GM12878 (cell line): ENCODE data around the gene REEP5. TPM values are rescaled to one million over a fixed set of nuclear protein-coding genes. Genes with fewer than 3 reads are reported as not detected.

ENCODE experiments used
- ATAC-seq: fragments of 200-7000 bp; cut with Tn5 transposase; 3 replicates; pipeline ENCODE4 v1.9.1; 2020; ENCODE audit warnings: mild to moderate bottlenecking, moderate library complexity
- BruUV-seq: library from RNA; stranded (reverse); fragments of 400-500 nt; replicated peaks from 2 replicates; lab custom pipeline; 2021; lab: Mats Ljungman, UMichigan
- CTCF ChIA-PET: fragments of 300-600 bp; sonication (Branson Sonifier 250); formaldehyde crosslinking; extraction: SDS; loops from one replicate; lab custom pipeline; 2021; ENCODE audit warnings: inconsistent platforms; lab: Yijun Ruan, JAX
- POLR2A ChIA-PET: fragments of 350-600 bp; formaldehyde crosslinking; extraction: SDS; loops from one replicate; lab custom pipeline; 2021; ENCODE audit warnings: inconsistent platforms; lab: Charles Lee
- RAD21 ChIA-PET: fragments of 300-600 bp; sonication (Branson Sonifier 250); formaldehyde crosslinking; loops from one replicate; lab custom pipeline; 2023; ENCODE audit warnings: antibody characterized with exemption; ENCODE audit not compliant: unreplicated experiment; lab: Charles Lee
- SMC1A ChIA-PET: fragments of 300-600 bp; sonication (Branson Sonifier 250); formaldehyde crosslinking; loops from one replicate; lab custom pipeline; 2023; ENCODE audit not compliant: unreplicated experiment, uncharacterized antibody; lab: Charles Lee
- DNase-seq: peaks from one replicate; pipeline ENCODE4 v3.0.0-alpha.2; 2011; ENCODE audit warnings: low read depth, low spot score
- FAIRE-seq: peaks from 3 replicates; lab custom pipeline; 2011; peaks lifted over from hg19 to GRCh38; lab: Jason Lieb, UNC
- H2AFZ ChIP-seq: 2 replicates; pipeline ENCODE4 v1.6.0; 2011; ENCODE audit warnings: low read depth, low read length, control low read depth; ENCODE audit not compliant: control insufficient read depth
- H3K27ac ChIP-seq: 2 replicates; pipeline ENCODE4 v1.5.1; 2011; ENCODE audit warnings: control low read depth; ENCODE audit not compliant: control insufficient read depth, insufficient read depth
- H3K27me3 ChIP-seq, 2 experiments: replicated peaks in 1 of 2; 2 replicates each; pipeline versions ENCODE4 v1.6.0 to v1.6.1; 2011; ENCODE audit warnings: low read length in 1 of 2; ENCODE audit not compliant: control insufficient read depth in 2 of 2, insufficient read depth in 2 of 2
- H3K36me3 ChIP-seq, 2 experiments: 2 replicates each; pipeline ENCODE4 v1.5.1; 2011; ENCODE audit warnings: low read length in 1 of 2; ENCODE audit not compliant: control insufficient read depth in 2 of 2, insufficient read depth in 2 of 2
- H3K4me1 ChIP-seq: 2 replicates; pipeline ENCODE4 v1.6.1; 2011; ENCODE audit warnings: mild to moderate bottlenecking, low read length, moderate library complexity, mixed read lengths; ENCODE audit not compliant: control insufficient read depth, insufficient read depth
- H3K4me2 ChIP-seq: 2 replicates; pipeline ENCODE4 v1.6.0; 2011; ENCODE audit warnings: control low read depth; ENCODE audit not compliant: control insufficient read depth, insufficient read depth
- H3K4me3 ChIP-seq: fragments of 200-600 bp; sonication (generic); 2 replicates; pipeline ENCODE4 v1.5.1; 2016
- H3K79me2 ChIP-seq: 2 replicates; pipeline ENCODE4 v1.6.0; 2011; ENCODE audit warnings: low read length; ENCODE audit not compliant: control insufficient read depth, insufficient read depth
- H3K9ac ChIP-seq: 2 replicates; pipeline ENCODE4 v1.8.0; 2011; ENCODE audit warnings: low read length, control low read depth, mixed read lengths; ENCODE audit not compliant: control insufficient read depth, insufficient read depth
- H3K9me3 ChIP-seq: replicated peaks from 3 replicates; pipeline ENCODE4 v1.5.1; 2011; ENCODE audit warnings: mild to moderate bottlenecking, low read length; ENCODE audit not compliant: control insufficient read depth, insufficient read depth
- H4K20me1 ChIP-seq: 2 replicates; pipeline ENCODE4 v1.6.0; 2011; ENCODE audit not compliant: control insufficient read depth, insufficient read depth
- FOXK2 ChIP-seq: fragments of 450-650 bp; IDR thresholded peaks from 2 replicates; pipeline ENCODE4 v1.6.1; 2017; ENCODE audit warnings: mild to moderate bottlenecking, moderate library complexity
- JUND ChIP-seq: IDR thresholded peaks from 2 replicates; pipeline ENCODE4 v1.6.1; 2012; ENCODE audit warnings: low read depth, mild to moderate bottlenecking, low read length, improper control_type of control experiment, moderate library complexity
- MYC ChIP-seq: IDR thresholded peaks from 2 replicates; pipeline ENCODE4 v1.6.1; 2011; ENCODE audit warnings: mild to moderate bottlenecking, low read length, moderate library complexity, inconsistent platforms; ENCODE audit not compliant: insufficient read depth, insufficient replicate concordance, insufficient read length, severe bottlenecking
- NBN ChIP-seq: fragments of 450-650 bp; IDR thresholded peaks from 2 replicates; pipeline ENCODE4 v1.6.1; 2016
- NFIC ChIP-seq: IDR thresholded peaks from 2 replicates; pipeline ENCODE4 v1.6.1; 2012; ENCODE audit warnings: low read depth, mild to moderate bottlenecking, inconsistent platforms, low read length, moderate library complexity
- RAD21 ChIP-seq: IDR thresholded peaks from 2 replicates; pipeline ENCODE4 v1.6.1; 2011; ENCODE audit warnings: mild to moderate bottlenecking, low read depth, low read length, moderate library complexity; ENCODE audit not compliant: insufficient read depth
- RB1 ChIP-seq: fragments of 450-650 bp; formaldehyde crosslinking; IDR thresholded peaks from 2 replicates; pipeline ENCODE4 v1.6.1; 2017; ENCODE audit warnings: mild to moderate bottlenecking, borderline replicate concordance
- SMARCA5 ChIP-seq: fragments of 450-650 bp; IDR thresholded peaks from 2 replicates; pipeline ENCODE4 v1.6.1; 2017; ENCODE audit warnings: mild to moderate bottlenecking
- SPI1 ChIP-seq: IDR thresholded peaks from 2 replicates; pipeline ENCODE4 v1.6.1; 2011; ENCODE audit warnings: low read depth, mild to moderate bottlenecking, low read length, moderate library complexity, borderline replicate concordance; ENCODE audit not compliant: insufficient read depth
- TARDBP ChIP-seq: IDR thresholded peaks from 2 replicates; pipeline ENCODE4 v1.6.1; 2016; ENCODE audit warnings: borderline replicate concordance
- WRNIP1 ChIP-seq: IDR thresholded peaks from 2 replicates; pipeline ENCODE4 v1.6.1; 2011; ENCODE audit warnings: low read depth, low read length, improper control_type of control experiment, borderline replicate concordance
- ZZZ3 ChIP-seq: IDR thresholded peaks from 2 replicates; pipeline ENCODE4 v1.6.1; 2011; ENCODE audit warnings: low read depth; ENCODE audit not compliant: control insufficient read depth, insufficient read length
- WGBS: methylation state at CpG from one replicate; pipeline ENCODE4 v1.1.6; 2016; ENCODE audit warnings: low lambda C conversion rate; ENCODE audit not compliant: insufficient replicate concordance, insufficient coverage; ENCODE audit errors: missing lambda C conversion rate; 5-methylcytosine and 5-hydroxymethylcytosine counted together
- in situ Hi-C: fragments of 300-500 bp; cut with MboI; formaldehyde crosslinking; loops from 9 replicates; pipeline ENCODE4 v1.14.3; 2018; ENCODE audit warnings: mixed read lengths
- intact Hi-C: fragments of 100-400 bp; cut with micrococcal nuclease; formaldehyde crosslinking; loops from one replicate; pipeline ENCODE4 v1.14.2; 2022; ENCODE audit not compliant: unreplicated experiment
- polyA plus RNA-seq, 11 experiments: library from polyadenylated mRNA; depleted of rRNA in 4 of 11; unstranded in 6 of 11; stranded (reverse) in 5 of 11; fragments of >200 nt; fragmentation: Nextera tagmentation in 4 of 11; fragmentation: Illumina TruSeq in 1 of 11; extraction: Ambion mirVana in 4 of 11; extraction: Trizol in 1 of 11; gene quantifications; 1 replicate in 1 of 11; 2 replicates in 10 of 11; pipeline versions ENCODE4 v1.2.1 to v1.2.3, GENCODE V29; 2011 to 2016; ENCODE audit warnings: inconsistent platforms in 2 of 11, missing spikeins in 2 of 11, low read depth in 1 of 11
- total RNA-seq, 4 experiments: library from RNA; depleted of rRNA in 3 of 4; stranded (reverse); fragments of >200 nt in 3 of 4; fragmentation: Illumina TruSeq in 1 of 4; extraction: Trizol in 1 of 4; gene quantifications; 2 replicates each; pipeline versions ENCODE4 v1.2.1 to v1.2.3, GENCODE V29; 2013 to 2021
- TF ChIP-seq, protein P1 (sequence below): IDR thresholded peaks from 2 replicates; pipeline ENCODE4 v1.6.1; 2011; ENCODE audit warnings: low read depth, low read length, improper control_type of control experiment, borderline replicate concordance
- TF ChIP-seq, protein P2 (sequence below): fragments of 450-650 bp; IDR thresholded peaks from 2 replicates; pipeline ENCODE4 v1.6.1; 2014; ENCODE audit warnings: mild to moderate bottlenecking
- TF ChIP-seq, protein P3 (sequence below): IDR thresholded peaks from 2 replicates; pipeline ENCODE4 v1.6.1; 2012; ENCODE audit warnings: improper control_type of control experiment, low read depth, low read length; ENCODE audit not compliant: insufficient replicate concordance

Gene REEP5
- total and polyA plus RNA-seq, 10 of the 15 experiments (the other 5 are each of a cell fraction or from before 2014, with no cell fraction given): 30.5 to 211 (median 113) TPM

DNA sequence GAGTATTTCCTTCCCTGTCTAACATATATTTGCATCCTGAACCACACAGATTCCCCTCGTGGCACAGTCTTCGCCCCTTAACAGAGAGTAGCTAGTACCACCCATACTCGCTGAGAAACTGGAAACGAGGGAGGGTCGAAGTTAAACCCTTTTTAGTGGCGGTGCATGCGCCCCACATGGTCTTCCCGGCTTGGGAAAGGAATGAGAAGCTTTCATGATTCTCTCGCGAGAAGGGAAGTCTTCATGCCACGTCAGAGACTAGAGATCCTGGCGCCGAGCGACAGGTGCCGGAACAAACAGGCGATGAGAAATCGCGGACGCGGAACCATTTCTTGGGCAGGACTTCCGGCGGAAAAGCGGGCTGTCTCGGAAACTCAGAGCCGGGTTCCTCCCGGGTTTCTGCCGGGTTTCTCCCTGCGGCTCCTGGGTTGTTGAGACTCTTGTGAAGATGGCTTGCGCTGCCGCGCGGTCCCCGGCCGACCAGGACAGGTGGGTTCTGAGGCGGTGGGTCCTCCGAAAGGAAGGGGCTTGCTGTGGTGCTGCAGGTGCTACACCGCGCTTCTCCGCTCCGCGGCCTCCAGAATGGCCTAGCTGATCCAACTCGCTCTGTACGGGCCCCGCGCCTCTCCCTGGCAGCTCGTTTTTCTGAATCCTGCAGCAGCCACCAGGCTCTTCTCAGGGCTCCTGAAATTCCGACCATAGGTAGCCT lies 60.9 kb downstream of the REEP5 start, which contains the start of gene SRP19:
Gene SRP19 (plus strand): TSS at position 359 of the 709 bp plus-strand sequence. CDS start 90 bp downstream, at position 449.
- Histone ChIP-seq H3K9ac (peak within 1 kb of the TSS; percentile 97), H3K4me2 (peak within 1 kb of the TSS; percentile 93), H4K20me1 (no peaks in the 10 kb centered on the region), H3K36me3 (peaks cover 0 to 11% of the 10 kb centered on the region in 2 experiments; a peak in 1 of 4 replicates), H3K27me3 (no peaks in the 10 kb centered on the region), H3K4me3 (peak within 1 kb of the TSS; percentile 94), H3K27ac (peak within 1 kb of the TSS; percentile 90), H2AFZ (peak within 1 kb of the TSS; percentile 98), H3K4me1 (peaks cover 8% of the 10 kb centered on the region), H3K79me2 (peaks cover 38% of the 10 kb centered on the region), H3K9me3 (no peaks in the 10 kb centered on the region)
- under 1% methylated on average over 47 of the region's 47 CpGs for WGBS
- ATAC-seq: peak; percentile 96
- peak; percentile 82 for DNase-seq
- no TSS peak for BruUV-seq
- FAIRE-seq: peak; percentile 90
- RAD21 ChIA-PET: interaction anchor here (0.7 to 1.7 kb wide), 9 partner anchors 13 to 169 kb away, joined by 3 to 7 read pairs (median 3); partner anchors contain the start of gene DCP2
- intact Hi-C loops: loop anchor here (2.0 to 5.0 kb wide), 2 partner anchors 61 to 108 kb away; partner anchors contain the start of gene REEP5
- POLR2A ChIA-PET: interaction anchor here (0.5 to 1.6 kb wide), 9 partner anchors 13 to 458 kb away, joined by 3 to 15 read pairs (median 4); no protein-coding TSS in a partner anchor
- CTCF ChIA-PET: interaction anchor here (0.9 to 3.9 kb wide), 7 partner anchors 13 to 310 kb away, joined by 3 to 28 read pairs (median 4); partner anchors contain the start of gene DCP2
- SMC1A ChIA-PET: interaction anchor here (0.6 to 1.9 kb wide), 14 partner anchors 9 to 109 kb away, joined by 3 to 12 read pairs (median 3); partner anchors contain the start of gene REEP5
- in situ Hi-C loops: loop anchor here (5.0 kb wide), 1 partner anchor 106 kb away; no protein-coding TSS in a partner anchor
- TF ChIP-seq, protein P1, sequence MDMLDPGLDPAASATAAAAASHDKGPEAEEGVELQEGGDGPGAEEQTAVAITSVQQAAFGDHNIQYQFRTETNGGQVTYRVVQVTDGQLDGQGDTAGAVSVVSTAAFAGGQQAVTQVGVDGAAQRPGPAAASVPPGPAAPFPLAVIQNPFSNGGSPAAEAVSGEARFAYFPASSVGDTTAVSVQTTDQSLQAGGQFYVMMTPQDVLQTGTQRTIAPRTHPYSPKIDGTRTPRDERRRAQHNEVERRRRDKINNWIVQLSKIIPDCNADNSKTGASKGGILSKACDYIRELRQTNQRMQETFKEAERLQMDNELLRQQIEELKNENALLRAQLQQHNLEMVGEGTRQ: no peak; the same call in 1 of the 2 replicates
- TF ChIP-seq NFIC (peak; percentile 49; the same call in 1 of the 2 replicates), MYC (peak; percentile 73), JUND (no peak), WRNIP1 (no peak), FOXK2 (peak; percentile 27; the same call in 1 of the 2 replicates), NBN (peak; percentile 58), TARDBP (no peak), SPI1 (peak; percentile 7; the same call in 1 of the 2 replicates), SMARCA5 (no peak), RB1 (0 out of 2 replicates have a peak, but pooled peaks have one; percentile 25), ZZZ3 (no peak), RAD21 (no peak)
- TF ChIP-seq, protein P2, sequence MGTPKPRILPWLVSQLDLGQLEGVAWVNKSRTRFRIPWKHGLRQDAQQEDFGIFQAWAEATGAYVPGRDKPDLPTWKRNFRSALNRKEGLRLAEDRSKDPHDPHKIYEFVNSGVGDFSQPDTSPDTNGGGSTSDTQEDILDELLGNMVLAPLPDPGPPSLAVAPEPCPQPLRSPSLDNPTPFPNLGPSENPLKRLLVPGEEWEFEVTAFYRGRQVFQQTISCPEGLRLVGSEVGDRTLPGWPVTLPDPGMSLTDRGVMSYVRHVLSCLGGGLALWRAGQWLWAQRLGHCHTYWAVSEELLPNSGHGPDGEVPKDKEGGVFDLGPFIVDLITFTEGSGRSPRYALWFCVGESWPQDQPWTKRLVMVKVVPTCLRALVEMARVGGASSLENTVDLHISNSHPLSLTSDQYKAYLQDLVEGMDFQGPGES: 0 out of 2 replicates have a peak, but pooled peaks have one; percentile 55
- TF ChIP-seq, protein P3, sequence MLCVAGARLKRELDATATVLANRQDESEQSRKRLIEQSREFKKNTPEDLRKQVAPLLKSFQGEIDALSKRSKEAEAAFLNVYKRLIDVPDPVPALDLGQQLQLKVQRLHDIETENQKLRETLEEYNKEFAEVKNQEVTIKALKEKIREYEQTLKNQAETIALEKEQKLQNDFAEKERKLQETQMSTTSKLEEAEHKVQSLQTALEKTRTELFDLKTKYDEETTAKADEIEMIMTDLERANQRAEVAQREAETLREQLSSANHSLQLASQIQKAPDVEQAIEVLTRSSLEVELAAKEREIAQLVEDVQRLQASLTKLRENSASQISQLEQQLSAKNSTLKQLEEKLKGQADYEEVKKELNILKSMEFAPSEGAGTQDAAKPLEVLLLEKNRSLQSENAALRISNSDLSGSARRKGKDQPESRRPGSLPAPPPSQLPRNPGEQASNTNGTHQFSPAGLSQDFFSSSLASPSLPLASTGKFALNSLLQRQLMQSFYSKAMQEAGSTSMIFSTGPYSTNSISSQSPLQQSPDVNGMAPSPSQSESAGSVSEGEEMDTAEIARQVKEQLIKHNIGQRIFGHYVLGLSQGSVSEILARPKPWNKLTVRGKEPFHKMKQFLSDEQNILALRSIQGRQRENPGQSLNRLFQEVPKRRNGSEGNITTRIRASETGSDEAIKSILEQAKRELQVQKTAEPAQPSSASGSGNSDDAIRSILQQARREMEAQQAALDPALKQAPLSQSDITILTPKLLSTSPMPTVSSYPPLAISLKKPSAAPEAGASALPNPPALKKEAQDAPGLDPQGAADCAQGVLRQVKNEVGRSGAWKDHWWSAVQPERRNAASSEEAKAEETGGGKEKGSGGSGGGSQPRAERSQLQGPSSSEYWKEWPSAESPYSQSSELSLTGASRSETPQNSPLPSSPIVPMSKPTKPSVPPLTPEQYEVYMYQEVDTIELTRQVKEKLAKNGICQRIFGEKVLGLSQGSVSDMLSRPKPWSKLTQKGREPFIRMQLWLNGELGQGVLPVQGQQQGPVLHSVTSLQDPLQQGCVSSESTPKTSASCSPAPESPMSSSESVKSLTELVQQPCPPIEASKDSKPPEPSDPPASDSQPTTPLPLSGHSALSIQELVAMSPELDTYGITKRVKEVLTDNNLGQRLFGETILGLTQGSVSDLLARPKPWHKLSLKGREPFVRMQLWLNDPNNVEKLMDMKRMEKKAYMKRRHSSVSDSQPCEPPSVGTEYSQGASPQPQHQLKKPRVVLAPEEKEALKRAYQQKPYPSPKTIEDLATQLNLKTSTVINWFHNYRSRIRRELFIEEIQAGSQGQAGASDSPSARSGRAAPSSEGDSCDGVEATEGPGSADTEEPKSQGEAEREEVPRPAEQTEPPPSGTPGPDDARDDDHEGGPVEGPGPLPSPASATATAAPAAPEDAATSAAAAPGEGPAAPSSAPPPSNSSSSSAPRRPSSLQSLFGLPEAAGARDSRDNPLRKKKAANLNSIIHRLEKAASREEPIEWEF: no peak
